HepG2 (cell line): Measurements from ENCODE around the gene ESRRB. TPM values are rescaled to one million over a fixed set of nuclear protein-coding genes. Genes with fewer than 3 reads are reported as not detected.

Experiments used
- ETV5 ChIP-seq: IDR thresholded peaks from 2 replicates; pipeline ENCODE4 v1.6.1; 2018; ENCODE audit warnings: missing biosample characterization, missing genetic modification reagents, inconsistent platforms, borderline replicate concordance
- GATAD2A ChIP-seq: IDR thresholded peaks from 2 replicates; pipeline ENCODE4 v1.6.1; 2016
- HDAC1 ChIP-seq: sonication (generic); formaldehyde crosslinking; IDR thresholded peaks from 2 replicates; pipeline ENCODE4 v1.5.1; 2020; ENCODE audit warnings: mild to moderate bottlenecking, missing genetic modification reagents
- KDM2A ChIP-seq: sonication (generic); formaldehyde crosslinking; IDR thresholded peaks from 2 replicates; pipeline ENCODE4 v1.4.0; 2020; ENCODE audit warnings: low read depth, missing genetic modification reagents, borderline replicate concordance
- KDM5B ChIP-seq: sonication (generic); formaldehyde crosslinking; IDR thresholded peaks from 2 replicates; pipeline ENCODE4 v1.4.0; 2020; ENCODE audit warnings: missing genetic modification reagents, mild to moderate bottlenecking, borderline replicate concordance
- NR2F2 ChIP-seq: IDR thresholded peaks from 2 replicates; pipeline ENCODE4 v1.6.1; 2012; ENCODE audit warnings: low read depth, inconsistent platforms, borderline replicate concordance
- NR2F6 ChIP-seq, 2 experiments: IDR thresholded peaks; 2 replicates each; pipeline ENCODE4 v1.6.1; 2016; ENCODE audit warnings: antibody characterized with exemption in 1 of 2, mild to moderate bottlenecking in 1 of 2
- PCBP1 ChIP-seq: fragments of 200-400 bp; formaldehyde crosslinking; IDR thresholded peaks from 2 replicates; pipeline ENCODE4 v1.6.1; 2017; ENCODE audit warnings: mild to moderate bottlenecking, low read depth, low read length, borderline replicate concordance
- POGZ ChIP-seq: sonication (generic); formaldehyde crosslinking; IDR thresholded peaks from 2 replicates; pipeline ENCODE4 v1.4.0; 2020; ENCODE audit warnings: mild to moderate bottlenecking, missing genetic modification reagents
- PPARG ChIP-seq: conservative IDR thresholded peaks from 2 replicates; pipeline ENCODE4 v1.6.1; 2016; ENCODE audit warnings: missing biosample characterization, missing genetic modification reagents
- SOX5 ChIP-seq: IDR thresholded peaks from 2 replicates; pipeline ENCODE4 v1.6.1; 2016; ENCODE audit warnings: borderline replicate concordance
- ZFY ChIP-seq: sonication (generic); formaldehyde crosslinking; IDR thresholded peaks from 2 replicates; pipeline ENCODE4 v1.4.0; 2020; ENCODE audit warnings: missing genetic modification reagents
- ZNF124 ChIP-seq: sonication (generic); formaldehyde crosslinking; IDR thresholded peaks from 2 replicates; pipeline ENCODE4 v1.4.0; 2020; ENCODE audit warnings: missing genetic modification reagents
- ZNF205 ChIP-seq: IDR thresholded peaks from 2 replicates; pipeline ENCODE4 v1.6.1; 2018; ENCODE audit warnings: missing biosample characterization, missing genetic modification reagents
- ZNF292 ChIP-seq: sonication (generic); formaldehyde crosslinking; IDR thresholded peaks from 2 replicates; pipeline ENCODE4 v1.8.1; 2022; ENCODE audit warnings: mild to moderate bottlenecking, low read depth, missing genetic modification reagents, borderline replicate concordance
- ZNF629 ChIP-seq: sonication (generic); formaldehyde crosslinking; conservative IDR thresholded peaks from 2 replicates; pipeline ENCODE4 v1.5.0; 2020; ENCODE audit warnings: missing genetic modification reagents
- ZSCAN21 ChIP-seq: sonication (generic); formaldehyde crosslinking; IDR thresholded peaks from 2 replicates; pipeline ENCODE4 v1.8.0; 2022; ENCODE audit warnings: mild to moderate bottlenecking, missing genetic modification reagents, moderate library complexity, borderline replicate concordance
- polyA plus RNA-seq, 8 experiments: library from polyadenylated mRNA; depleted of rRNA in 3 of 8; stranded (reverse) in 7 of 8; unstranded in 1 of 8; fragments of >200 nt; fragmentation: Illumina TruSeq in 4 of 8; extraction: Trizol in 4 of 8; gene quantifications; 2 replicates each; pipeline versions ENCODE4 v1.2.1 to v1.2.3, GENCODE V29; 2011 to 2016; ENCODE audit warnings: low read depth in 4 of 8, missing spikeins in 1 of 8, mixed read lengths in 1 of 8; ENCODE audit not compliant: insufficient read depth in 1 of 8
- total RNA-seq, 5 experiments: library from RNA; depleted of rRNA; stranded (reverse); fragments of >200 nt; fragmentation: Illumina TruSeq; extraction: Trizol; gene quantifications; 2 replicates each; pipeline ENCODE4 v1.2.3, GENCODE V29; 2016; ENCODE audit warnings: low read depth in 1 of 5
- TF ChIP-seq, protein P1 (sequence below), 2 experiments: IDR thresholded peaks; 2 replicates each; pipeline ENCODE4 v1.6.1; 2011 to 2012; ENCODE audit warnings: low read length in 2 of 2, borderline replicate concordance in 1 of 2, low read depth in 1 of 2, mild to moderate bottlenecking in 1 of 2, moderate library complexity in 1 of 2
- TF ChIP-seq, protein P2 (sequence below): sonication (generic); formaldehyde crosslinking; IDR thresholded peaks from 2 replicates; pipeline ENCODE4 v1.8.1; 2023; ENCODE audit warnings: mild to moderate bottlenecking, missing genetic modification reagents, borderline replicate concordance
- TF ChIP-seq, protein P3 (sequence below): IDR thresholded peaks from 2 replicates; pipeline ENCODE4 v1.6.1; 2016; ENCODE audit warnings: low read depth, borderline replicate concordance
- TF ChIP-seq, protein P4 (sequence below): sonication (generic); formaldehyde crosslinking; IDR thresholded peaks from 2 replicates; pipeline ENCODE4 v1.8.1; 2023; ENCODE audit warnings: mild to moderate bottlenecking, missing genetic modification reagents
- TF ChIP-seq, protein P5 (sequence below): sonication (generic); formaldehyde crosslinking; IDR thresholded peaks from 2 replicates; pipeline ENCODE4 v1.4.0; 2020; ENCODE audit warnings: mild to moderate bottlenecking, missing genetic modification reagents

Gene ESRRB
- total and polyA plus RNA-seq, 2 of the 13 experiments (the other 11 are each of a cell fraction or from before 2014, with no cell fraction given), result 0.04 to 0.33 TPM

DNA sequence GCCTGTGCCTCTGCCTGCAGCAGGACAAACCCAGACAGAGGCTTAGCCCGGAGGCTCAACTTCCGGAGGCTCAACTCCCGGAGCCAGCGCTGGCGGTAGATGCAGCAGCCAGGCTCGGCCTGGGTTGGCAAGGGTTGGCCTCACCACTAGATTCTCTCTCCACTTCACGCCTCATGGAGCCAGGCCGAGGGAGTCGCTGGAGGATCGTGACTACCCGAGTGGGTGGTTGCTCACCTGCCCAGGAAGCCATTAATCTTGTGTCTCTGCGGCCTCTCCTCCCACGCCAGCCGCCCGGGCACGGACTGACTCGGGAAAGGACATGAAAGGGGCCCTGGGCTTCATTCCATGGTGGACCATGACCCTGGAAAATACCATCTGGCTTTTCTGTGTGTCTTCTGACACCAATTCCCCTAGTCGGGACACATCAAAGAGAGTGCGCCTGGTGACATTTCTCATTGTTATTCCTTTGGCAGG is 20.8 kb downstream of the ESRRB start (continued):
- TF ChIP-seq, protein P1, sequence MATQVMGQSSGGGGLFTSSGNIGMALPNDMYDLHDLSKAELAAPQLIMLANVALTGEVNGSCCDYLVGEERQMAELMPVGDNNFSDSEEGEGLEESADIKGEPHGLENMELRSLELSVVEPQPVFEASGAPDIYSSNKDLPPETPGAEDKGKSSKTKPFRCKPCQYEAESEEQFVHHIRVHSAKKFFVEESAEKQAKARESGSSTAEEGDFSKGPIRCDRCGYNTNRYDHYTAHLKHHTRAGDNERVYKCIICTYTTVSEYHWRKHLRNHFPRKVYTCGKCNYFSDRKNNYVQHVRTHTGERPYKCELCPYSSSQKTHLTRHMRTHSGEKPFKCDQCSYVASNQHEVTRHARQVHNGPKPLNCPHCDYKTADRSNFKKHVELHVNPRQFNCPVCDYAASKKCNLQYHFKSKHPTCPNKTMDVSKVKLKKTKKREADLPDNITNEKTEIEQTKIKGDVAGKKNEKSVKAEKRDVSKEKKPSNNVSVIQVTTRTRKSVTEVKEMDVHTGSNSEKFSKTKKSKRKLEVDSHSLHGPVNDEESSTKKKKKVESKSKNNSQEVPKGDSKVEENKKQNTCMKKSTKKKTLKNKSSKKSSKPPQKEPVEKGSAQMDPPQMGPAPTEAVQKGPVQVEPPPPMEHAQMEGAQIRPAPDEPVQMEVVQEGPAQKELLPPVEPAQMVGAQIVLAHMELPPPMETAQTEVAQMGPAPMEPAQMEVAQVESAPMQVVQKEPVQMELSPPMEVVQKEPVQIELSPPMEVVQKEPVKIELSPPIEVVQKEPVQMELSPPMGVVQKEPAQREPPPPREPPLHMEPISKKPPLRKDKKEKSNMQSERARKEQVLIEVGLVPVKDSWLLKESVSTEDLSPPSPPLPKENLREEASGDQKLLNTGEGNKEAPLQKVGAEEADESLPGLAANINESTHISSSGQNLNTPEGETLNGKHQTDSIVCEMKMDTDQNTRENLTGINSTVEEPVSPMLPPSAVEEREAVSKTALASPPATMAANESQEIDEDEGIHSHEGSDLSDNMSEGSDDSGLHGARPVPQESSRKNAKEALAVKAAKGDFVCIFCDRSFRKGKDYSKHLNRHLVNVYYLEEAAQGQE (IDR thresholded peaks at IDR 0.05; ENCODE audit: borderline replicate concordance in 1 of 2, low read depth in 1 of 2, low read length in 2 of 2), result no peak
- TF ChIP-seq ETV5 (CRISPR knock-in tag), result peak; percentile 64
- TF ChIP-seq PPARG (CRISPR knock-in tag), result no peak
- TF ChIP-seq, protein P2, sequence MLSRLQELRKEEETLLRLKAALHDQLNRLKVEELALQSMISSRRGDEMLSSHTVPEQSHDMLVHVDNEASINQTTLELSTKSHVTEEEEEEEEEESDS (CRISPR knock-in tag), result no peak
- TF ChIP-seq ZNF629 (CRISPR knock-in tag), result 0 out of 2 replicates have a peak, but pooled peaks have one; percentile 12
- peak; percentile 79; the same call in 1 of the 2 replicates for TF ChIP-seq SOX5
- TF ChIP-seq ZNF292 (CRISPR knock-in tag), result 0 out of 2 replicates have a peak, but pooled peaks have one; percentile 23
- TF ChIP-seq, protein P3, sequence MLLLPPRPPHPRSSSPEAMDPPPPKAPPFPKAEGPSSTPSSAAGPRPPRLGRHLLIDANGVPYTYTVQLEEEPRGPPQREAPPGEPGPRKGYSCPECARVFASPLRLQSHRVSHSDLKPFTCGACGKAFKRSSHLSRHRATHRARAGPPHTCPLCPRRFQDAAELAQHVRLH (CRISPR knock-in tag), result peak; percentile 9; the same call in 1 of the 2 replicates
- TF ChIP-seq ZFY (CRISPR knock-in tag), result peak; percentile 52
- TF ChIP-seq, protein P4, sequence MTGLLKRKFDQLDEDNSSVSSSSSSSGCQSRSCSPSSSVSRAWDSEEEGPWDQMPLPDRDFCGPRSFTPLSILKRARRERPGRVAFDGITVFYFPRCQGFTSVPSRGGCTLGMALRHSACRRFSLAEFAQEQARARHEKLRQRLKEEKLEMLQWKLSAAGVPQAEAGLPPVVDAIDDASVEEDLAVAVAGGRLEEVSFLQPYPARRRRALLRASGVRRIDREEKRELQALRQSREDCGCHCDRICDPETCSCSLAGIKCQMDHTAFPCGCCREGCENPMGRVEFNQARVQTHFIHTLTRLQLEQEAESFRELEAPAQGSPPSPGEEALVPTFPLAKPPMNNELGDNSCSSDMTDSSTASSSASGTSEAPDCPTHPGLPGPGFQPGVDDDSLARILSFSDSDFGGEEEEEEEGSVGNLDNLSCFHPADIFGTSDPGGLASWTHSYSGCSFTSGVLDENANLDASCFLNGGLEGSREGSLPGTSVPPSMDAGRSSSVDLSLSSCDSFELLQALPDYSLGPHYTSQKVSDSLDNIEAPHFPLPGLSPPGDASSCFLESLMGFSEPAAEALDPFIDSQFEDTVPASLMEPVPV (CRISPR knock-in tag), result peak; percentile 56; the same call in 1 of the 2 replicates
- no peak for TF ChIP-seq ZNF124 (CRISPR knock-in tag)
- TF ChIP-seq ZSCAN21 (CRISPR knock-in tag), result 0 out of 2 replicates have a peak, but pooled peaks have one; percentile 58
- 0 out of 2 replicates have a peak, but pooled peaks have one; percentile 38 for TF ChIP-seq NR2F6 (IDR thresholded peaks at IDR 0.05)
- no peak for TF ChIP-seq NR2F6 (CRISPR knock-in tag; IDR thresholded peaks at IDR 0.05)
- TF ChIP-seq POGZ, result 0 out of 2 replicates have a peak, but pooled peaks have one; percentile 47
- peak; percentile 37; the same call in 1 of the 2 replicates for TF ChIP-seq KDM2A
- TF ChIP-seq GATAD2A (CRISPR knock-in tag), result peak; percentile 26; the same call in 1 of the 2 replicates
- TF ChIP-seq KDM5B (CRISPR knock-in tag), result peak; percentile 69; the same call in 1 of the 2 replicates
- no peak for TF ChIP-seq ZNF205 (CRISPR knock-in tag)
- TF ChIP-seq HDAC1 (CRISPR knock-in tag), result peak; percentile 15; the same call in 1 of the 2 replicates
- 0 out of 2 replicates have a peak, but pooled peaks have one; percentile 28 for TF ChIP-seq PCBP1
- TF ChIP-seq, protein P5, sequence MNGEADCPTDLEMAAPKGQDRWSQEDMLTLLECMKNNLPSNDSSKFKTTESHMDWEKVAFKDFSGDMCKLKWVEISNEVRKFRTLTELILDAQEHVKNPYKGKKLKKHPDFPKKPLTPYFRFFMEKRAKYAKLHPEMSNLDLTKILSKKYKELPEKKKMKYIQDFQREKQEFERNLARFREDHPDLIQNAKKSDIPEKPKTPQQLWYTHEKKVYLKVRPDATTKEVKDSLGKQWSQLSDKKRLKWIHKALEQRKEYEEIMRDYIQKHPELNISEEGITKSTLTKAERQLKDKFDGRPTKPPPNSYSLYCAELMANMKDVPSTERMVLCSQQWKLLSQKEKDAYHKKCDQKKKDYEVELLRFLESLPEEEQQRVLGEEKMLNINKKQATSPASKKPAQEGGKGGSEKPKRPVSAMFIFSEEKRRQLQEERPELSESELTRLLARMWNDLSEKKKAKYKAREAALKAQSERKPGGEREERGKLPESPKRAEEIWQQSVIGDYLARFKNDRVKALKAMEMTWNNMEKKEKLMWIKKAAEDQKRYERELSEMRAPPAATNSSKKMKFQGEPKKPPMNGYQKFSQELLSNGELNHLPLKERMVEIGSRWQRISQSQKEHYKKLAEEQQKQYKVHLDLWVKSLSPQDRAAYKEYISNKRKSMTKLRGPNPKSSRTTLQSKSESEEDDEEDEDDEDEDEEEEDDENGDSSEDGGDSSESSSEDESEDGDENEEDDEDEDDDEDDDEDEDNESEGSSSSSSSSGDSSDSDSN (CRISPR knock-in tag), result peak; percentile 70
- TF ChIP-seq NR2F2, result 0 out of 2 replicates have a peak, but pooled peaks have one; percentile 14
